HCT116 (cell line): ENCODE measurements around the gene IER3. TPM values are rescaled to one million over a fixed set of nuclear protein-coding genes. Genes with fewer than 3 reads are reported as not detected.
A peak's percentile ranks its signal among the peaks of the same experiment; 100 is the strongest.

Experiments used
- ATAC-seq: fragments of 200-7000 bp; cut with Tn5 transposase; 2 replicates; pipeline ENCODE4 v1.9.1; 2020; ENCODE audit warnings: mild to moderate bottlenecking, moderate library complexity
- BruUV-seq: library from RNA; stranded (reverse); fragments of 400-500 nt; replicated peaks from 2 replicates; lab custom pipeline; 2021; lab: Mats Ljungman, UMichigan
- CTCF ChIA-PET: fragments of 300-600 bp; sonication (Branson Sonifier 250); formaldehyde crosslinking; loops from one replicate; lab custom pipeline; 2021; ENCODE audit warnings: antibody characterized with exemption; lab: Charles Lee
- POLR2A ChIA-PET: fragments of 300-600, 350-600 bp; sonication (Branson Sonifier 250); formaldehyde crosslinking; loops from one replicate; lab custom pipeline; 2021; ENCODE audit warnings: antibody characterized with exemption; lab: Charles Lee
- RAD21 ChIA-PET, 2 experiments: fragments of 300-600 bp; sonication (Branson Sonifier 250); formaldehyde crosslinking; loops; one replicate each; lab custom pipeline; 2023; ENCODE audit warnings: low total read pairs in 2 of 2; ENCODE audit not compliant: uncharacterized antibody in 2 of 2, unreplicated experiment in 2 of 2, low non-redundant PET in 1 of 2; lab: Charles Lee
- DNase-seq: peaks from one replicate; pipeline ENCODE4 v3.0.0-alpha.2; 2010; ENCODE audit warnings: low read depth, low spot score
- H2AFZ ChIP-seq: fragments of 200-600 bp; shearing (Covaris generic), sonication (generic); 2 replicates; pipeline ENCODE4 v1.6.1; 2017; ENCODE audit warnings: low read depth, mixed run types, mixed read lengths, antibody characterized with exemption, low read length; ENCODE audit not compliant: poor library complexity, severe bottlenecking
- H3K27ac ChIP-seq: 2 replicates; pipeline ENCODE4 v1.5.1; 2012; ENCODE audit warnings: low read depth, low read length
- H3K27me3 ChIP-seq: fragments of 200-600 bp; sonication (generic); 2 replicates; pipeline ENCODE4 v1.6.1; 2016; ENCODE audit warnings: mixed run types, low read length, mixed read lengths; ENCODE audit not compliant: insufficient read depth
- H3K36me3 ChIP-seq, 2 experiments: fragments of 200-500 bp in 1 of 2; fragments of 200-600 bp in 1 of 2; sonication (Bioruptor generic) in 1 of 2; sonication (generic) in 1 of 2; 2 replicates each; pipeline versions ENCODE4 v1.5.1 to v1.6.1; 2014 to 2016; ENCODE audit warnings: low read length in 2 of 2, inconsistent platforms in 1 of 2, mixed read lengths in 1 of 2, mixed run types in 1 of 2; ENCODE audit not compliant: insufficient read depth in 2 of 2, control insufficient read depth in 1 of 2
- H3K4me1 ChIP-seq, 2 experiments: fragments of 200-600 bp in 1 of 2; sonication (generic) in 1 of 2; 2 replicates each; pipeline versions ENCODE4 v1.5.1 to v1.6.1; 2012 to 2017; ENCODE audit warnings: low read length in 2 of 2, inconsistent platforms in 1 of 2, mild to moderate bottlenecking in 1 of 2, mixed read lengths in 1 of 2, mixed run types in 1 of 2, moderate library complexity in 1 of 2; ENCODE audit not compliant: insufficient read depth in 2 of 2, control insufficient read depth in 1 of 2
- H3K4me2 ChIP-seq: fragments of 200-600 bp; sonication (generic); 2 replicates; pipeline ENCODE4 v1.6.1; 2017; ENCODE audit warnings: mixed run types, low read length, mixed read lengths
- H3K4me3 ChIP-seq, 2 experiments: fragments of 200-600 bp in 1 of 2; sonication (generic) in 1 of 2; replicated peaks in 1 of 2; 2 replicates each; pipeline ENCODE4 v1.5.1; 2011 to 2016; ENCODE audit warnings: low read length in 2 of 2, control low read depth in 1 of 2, low read depth in 1 of 2, mild to moderate bottlenecking in 1 of 2, mixed read lengths in 1 of 2, mixed run types in 1 of 2
- H3K79me2 ChIP-seq: fragments of 200-600 bp; sonication (generic); 2 replicates; pipeline ENCODE4 v1.6.1; 2017; ENCODE audit warnings: mild to moderate bottlenecking, mixed run types, low read length, moderate library complexity, mixed read lengths; ENCODE audit not compliant: insufficient read depth
- H3K9ac ChIP-seq: fragments of 200-600 bp; sonication (generic); 2 replicates; pipeline ENCODE4 v1.6.1; 2016; ENCODE audit warnings: low read length, mixed read lengths
- H3K9me2 ChIP-seq: fragments of 200-600 bp; sonication (generic), shearing (Covaris generic); 2 replicates; pipeline ENCODE4 v1.6.1; 2017; ENCODE audit warnings: mixed run types, mild to moderate bottlenecking, moderate library complexity; ENCODE audit not compliant: insufficient read depth
- H3K9me3 ChIP-seq, 2 experiments: fragments of 200-500 bp in 1 of 2; fragments of 200-600 bp in 1 of 2; sonication (Bioruptor generic) in 1 of 2; sonication (generic) in 1 of 2; 2 replicates each; pipeline ENCODE4 v1.6.1; 2014 to 2017; ENCODE audit warnings: low read length in 2 of 2, mixed read lengths in 2 of 2, inconsistent platforms in 1 of 2, low read depth in 1 of 2, mild to moderate bottlenecking in 1 of 2, mixed run types in 1 of 2, moderate library complexity in 1 of 2; ENCODE audit not compliant: control insufficient read depth in 1 of 2, insufficient read depth in 1 of 2
- H4K20me1 ChIP-seq: fragments of 200-600 bp; sonication (generic), shearing (Covaris generic); 2 replicates; pipeline ENCODE4 v1.6.1; 2017; ENCODE audit warnings: mixed run types, mild to moderate bottlenecking, moderate library complexity; ENCODE audit not compliant: insufficient read depth
- CTCF ChIP-seq, 3 experiments: fragments of 200-600 bp in 1 of 3; sonication (generic) in 1 of 3; IDR thresholded peaks in 2 of 3; conservative IDR thresholded peaks in 1 of 3; 2 replicates each; pipeline ENCODE4 v1.5.1; 2012 to 2017; ENCODE audit warnings: low read depth in 2 of 3, low read length in 2 of 3, antibody characterized with exemption in 1 of 3, borderline replicate concordance in 1 of 3, control low read depth in 1 of 3, mild to moderate bottlenecking in 1 of 3, mixed read lengths in 1 of 3, mixed run types in 1 of 3, moderate library complexity in 1 of 3; ENCODE audit not compliant: insufficient read depth in 1 of 3
- POLR2AphosphoS5 ChIP-seq: IDR thresholded peaks from 2 replicates; pipeline ENCODE4 v1.6.1; 2011; ENCODE audit warnings: mild to moderate bottlenecking, low read depth, low read length, moderate library complexity
- intact Hi-C: fragments of 100-400 bp; cut with micrococcal nuclease; formaldehyde crosslinking; loops from 2 replicates; pipeline ENCODE4 v1.10.0; 2022
- total RNA-seq: library from RNA; stranded (reverse); gene quantifications from one replicate; pipeline ENCODE4 v1.2.1, GENCODE V29; 2021; ENCODE audit not compliant: unreplicated experiment

IER3 gene
- total RNA-seq, 1 experiment from 2014 or later = 952 TPM

GRCh38 chr6:30727920-30728553, 16.3 kb downstream of the IER3 start:
- H3K79me2 ChIP-seq = peaks cover 24% of the 10 kb centered on the region
- no peak for ATAC-seq
- POLR2A ChIA-PET = interaction anchor here (1.0 to 2.2 kb wide), 4 partner anchors 10 to 113 kb away, joined by 3 to 6 read pairs (median 4); partner anchors contain the start of genes IER3 and MDC1
- H3K9me2 ChIP-seq = no peaks in the 10 kb centered on the region
- RAD21 ChIA-PET = interaction anchor here in 1 of 2 experiments (0.7 to 1.2 kb wide), 2 partner anchors 49 to 156 kb away, joined by 3 read pairs; no protein-coding TSS in a partner anchor
- CTCF ChIA-PET = interaction anchor here (0.7 to 2.5 kb wide), 8 partner anchors 46 to 359 kb away, joined by 3 to 8 read pairs (median 3); no protein-coding TSS in a partner anchor
- DNase-seq = no peak
- H4K20me1 ChIP-seq = peaks cover 17% of the 10 kb centered on the region; the same call in 1 of the 2 replicates
- peaks cover 12 to 57% of the 10 kb centered on the region in 2 experiments for H3K4me1 ChIP-seq
- intact Hi-C loops = no loop called here
- no peak overlapping the region for H3K4me3 ChIP-seq
- no TSS peak for BruUV-seq
- peak overlapping the region; percentile 21; the same call in 1 of the 2 replicates for H3K27ac ChIP-seq
- no peak overlapping the region for H2AFZ ChIP-seq
- H3K9me3 ChIP-seq = no peaks in the 10 kb centered on the region
- no peak overlapping the region for H3K9ac ChIP-seq
- no peaks in the 10 kb centered on the region for H3K27me3 ChIP-seq
- peaks cover 22 to 31% of the 10 kb centered on the region in 2 experiments for H3K36me3 ChIP-seq
- TF ChIP-seq POLR2AphosphoS5 (no peak), CTCF (IDR thresholded peaks at IDR 0.05 in 2 of 3, conservative IDR thresholded peaks at IDR 0.05 in 1 of 3; ENCODE audit: borderline replicate concordance in 1 of 3, insufficient read depth in 1 of 3, low read depth in 2 of 3, low read length in 2 of 3) (peak in 2 of 3 experiments; percentile 14 to 18; a peak in 1 of 6 replicates)
- H3K4me2 ChIP-seq = no peak overlapping the region
